ENCODE results near the gene MAP3K9. TPM values are rescaled to one million over a fixed set of nuclear protein-coding genes. Genes with fewer than 3 reads are reported as not detected.
"Not testable (repeated sequence)": the region's sequence is repeated elsewhere in the genome, so short reads cannot be mapped to it uniquely, and the experiment has no call there.

MAP3K9 gene
- polyA plus RNA-seq, 1 experiment = 0.24 TPM

- TF ChIP-seq, protein P1, sequence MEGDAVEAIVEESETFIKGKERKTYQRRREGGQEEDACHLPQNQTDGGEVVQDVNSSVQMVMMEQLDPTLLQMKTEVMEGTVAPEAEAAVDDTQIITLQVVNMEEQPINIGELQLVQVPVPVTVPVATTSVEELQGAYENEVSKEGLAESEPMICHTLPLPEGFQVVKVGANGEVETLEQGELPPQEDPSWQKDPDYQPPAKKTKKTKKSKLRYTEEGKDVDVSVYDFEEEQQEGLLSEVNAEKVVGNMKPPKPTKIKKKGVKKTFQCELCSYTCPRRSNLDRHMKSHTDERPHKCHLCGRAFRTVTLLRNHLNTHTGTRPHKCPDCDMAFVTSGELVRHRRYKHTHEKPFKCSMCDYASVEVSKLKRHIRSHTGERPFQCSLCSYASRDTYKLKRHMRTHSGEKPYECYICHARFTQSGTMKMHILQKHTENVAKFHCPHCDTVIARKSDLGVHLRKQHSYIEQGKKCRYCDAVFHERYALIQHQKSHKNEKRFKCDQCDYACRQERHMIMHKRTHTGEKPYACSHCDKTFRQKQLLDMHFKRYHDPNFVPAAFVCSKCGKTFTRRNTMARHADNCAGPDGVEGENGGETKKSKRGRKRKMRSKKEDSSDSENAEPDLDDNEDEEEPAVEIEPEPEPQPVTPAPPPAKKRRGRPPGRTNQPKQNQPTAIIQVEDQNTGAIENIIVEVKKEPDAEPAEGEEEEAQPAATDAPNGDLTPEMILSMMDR (IDR thresholded peaks at IDR 0.05; ENCODE audit: low read depth, low read length) = no peak
- ChIA-PET CTCF (interaction anchor here (0.5 to 1.4 kb wide), 2 partner anchors 29 to 52 kb away, joined by 3 to 4 read pairs; partner anchors contain the start of gene PCNX1), POLR2A (no interaction called here)
- no peak overlapping the region for H3K4me3 ChIP-seq (ENCODE audit: low read depth, low read length)
- no peak for DNase-seq (ENCODE audit: low read depth, low spot score)
- H3K9me3 ChIP-seq (ENCODE audit: control insufficient read depth, insufficient read depth, low read length) = no peaks in the 10 kb centered on the region
- no peaks in the 10 kb centered on the region for H3K27me3 ChIP-seq (ENCODE audit: control insufficient read depth, insufficient read depth, low read length)
- no peak overlapping the region for H3K27ac ChIP-seq (ENCODE audit: low read depth, low read length)
Measured at GRCh38 chr14:70855486-70855885, 46.2 kb upstream of the MAP3K9 start.

DNA sequence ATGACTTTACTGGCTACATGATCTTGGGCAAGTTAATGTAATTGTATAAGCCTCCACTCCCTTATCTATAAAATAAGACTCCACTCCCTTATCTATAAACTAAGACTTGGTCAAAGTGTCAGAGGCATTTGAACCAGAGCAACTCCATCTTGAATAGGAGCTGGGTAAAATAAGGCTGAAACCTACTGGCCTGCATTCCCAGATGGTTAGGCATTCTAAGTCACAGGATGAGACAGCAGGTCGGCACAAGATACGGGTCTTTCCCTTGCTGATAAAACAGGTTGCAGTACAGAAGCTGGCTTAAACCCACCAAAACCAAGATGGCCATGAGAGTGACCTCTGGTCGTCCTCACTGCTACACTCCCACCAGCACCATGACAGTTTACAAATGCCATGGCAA, 44.3 kb upstream of the MAP3K9 start:
- CTCF ChIA-PET; POLR2A ChIA-PET; DNase-seq (ENCODE audit: low read depth, low spot score); H3K27me3 ChIP-seq (ENCODE audit: control insufficient read depth, insufficient read depth, low read length); H3K4me3 ChIP-seq (ENCODE audit: low read depth, low read length); H3K27ac ChIP-seq (ENCODE audit: low read depth, low read length); H3K9me3 ChIP-seq (ENCODE audit: control insufficient read depth, insufficient read depth, low read length): not testable (repeated sequence)

DNA sequence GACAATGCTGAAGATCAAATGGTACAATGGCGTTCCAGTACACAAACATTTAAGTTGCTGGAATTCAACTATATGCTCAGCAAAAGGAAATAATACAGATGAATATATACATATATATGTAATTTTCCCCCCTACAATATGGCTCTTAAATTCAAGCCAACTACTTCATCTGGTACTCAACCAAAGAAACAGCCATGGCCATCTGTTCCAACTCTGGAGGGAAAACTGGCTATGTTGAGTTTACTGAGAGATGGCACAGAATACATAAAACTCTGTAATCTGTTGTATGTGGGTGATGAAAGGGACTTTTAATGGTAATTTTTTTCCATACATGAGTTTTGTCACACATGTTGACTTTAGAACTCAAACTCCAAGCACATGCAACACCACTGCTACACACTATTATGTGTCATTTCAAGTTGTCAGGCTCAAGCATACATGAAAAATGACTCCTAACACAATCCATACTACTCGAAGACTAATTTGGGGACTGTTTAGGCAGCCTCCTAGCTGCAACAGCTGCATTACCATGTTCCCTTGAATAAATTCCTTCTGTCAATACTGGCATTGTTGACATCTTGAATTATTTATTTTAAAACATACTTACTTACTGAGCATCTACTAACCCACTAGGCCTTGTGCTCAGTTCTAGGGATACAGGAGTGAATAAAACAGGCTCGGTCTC, 38.2 kb upstream of the MAP3K9 start:
- DNase-seq (ENCODE audit: low read depth, low spot score) = no peak
- CTCF ChIA-PET = no interaction called here
- no peak overlapping the region for H3K27ac ChIP-seq (ENCODE audit: low read depth, low read length)
- H3K27me3 ChIP-seq (ENCODE audit: control insufficient read depth, insufficient read depth, low read length) = no peaks in the 10 kb centered on the region
- no peak overlapping the region for H3K4me3 ChIP-seq (ENCODE audit: low read depth, low read length)
- POLR2A ChIA-PET = no interaction called here
- H3K9me3 ChIP-seq (ENCODE audit: control insufficient read depth, insufficient read depth, low read length) = no peaks in the 10 kb centered on the region
- TF ChIP-seq, protein P1 (IDR thresholded peaks at IDR 0.05; ENCODE audit: low read depth, low read length) = no peak

- TF ChIP-seq, protein P1 (IDR thresholded peaks at IDR 0.05; ENCODE audit: low read depth, low read length) = no peak
- POLR2A ChIA-PET = no interaction called here
- Histone ChIP-seq H3K27ac (ENCODE audit: low read depth, low read length) (no peak overlapping the region), H3K4me3 (ENCODE audit: low read depth, low read length) (no peak overlapping the region), H3K9me3 (ENCODE audit: control insufficient read depth, insufficient read depth, low read length) (no peaks in the 10 kb centered on the region), H3K27me3 (ENCODE audit: control insufficient read depth, insufficient read depth, low read length) (no peaks in the 10 kb centered on the region)
- no peak for DNase-seq (ENCODE audit: low read depth, low spot score)
- CTCF ChIA-PET = interaction anchor here (0.5 kb wide), 1 partner anchor 20 kb away, joined by 8 read pairs; no protein-coding TSS in a partner anchor
Measured at GRCh38 chr14:70845601-70846000, 36.3 kb upstream of the MAP3K9 start.

- POLR2A ChIA-PET = no interaction called here
- CTCF ChIA-PET = interaction anchor here (1.0 kb wide), 1 partner anchor 25 kb away, joined by 3 read pairs; no protein-coding TSS in a partner anchor
- Histone ChIP-seq H3K27me3 (ENCODE audit: control insufficient read depth, insufficient read depth, low read length) (no peaks in the 10 kb centered on the region), H3K9me3 (ENCODE audit: control insufficient read depth, insufficient read depth, low read length) (no peaks in the 10 kb centered on the region), H3K4me3 (ENCODE audit: low read depth, low read length) (no peak overlapping the region), H3K27ac (ENCODE audit: low read depth, low read length) (no peak overlapping the region)
- TF ChIP-seq, protein P1 (IDR thresholded peaks at IDR 0.05; ENCODE audit: low read depth, low read length) = no peak
- DNase-seq (ENCODE audit: low read depth, low spot score) = no peak
Measured at GRCh38 chr14:70842851-70843462, 33.6 kb upstream of the MAP3K9 start.

Measured in AG04450 (cell line).